ENCODE results near the gene NMT1. TPM values are rescaled to one million over a fixed set of nuclear protein-coding genes. Genes with fewer than 3 reads are reported as not detected.

NMT1 gene
- total RNA-seq, 1 experiment from 2014 or later = 152 TPM

DNA sequence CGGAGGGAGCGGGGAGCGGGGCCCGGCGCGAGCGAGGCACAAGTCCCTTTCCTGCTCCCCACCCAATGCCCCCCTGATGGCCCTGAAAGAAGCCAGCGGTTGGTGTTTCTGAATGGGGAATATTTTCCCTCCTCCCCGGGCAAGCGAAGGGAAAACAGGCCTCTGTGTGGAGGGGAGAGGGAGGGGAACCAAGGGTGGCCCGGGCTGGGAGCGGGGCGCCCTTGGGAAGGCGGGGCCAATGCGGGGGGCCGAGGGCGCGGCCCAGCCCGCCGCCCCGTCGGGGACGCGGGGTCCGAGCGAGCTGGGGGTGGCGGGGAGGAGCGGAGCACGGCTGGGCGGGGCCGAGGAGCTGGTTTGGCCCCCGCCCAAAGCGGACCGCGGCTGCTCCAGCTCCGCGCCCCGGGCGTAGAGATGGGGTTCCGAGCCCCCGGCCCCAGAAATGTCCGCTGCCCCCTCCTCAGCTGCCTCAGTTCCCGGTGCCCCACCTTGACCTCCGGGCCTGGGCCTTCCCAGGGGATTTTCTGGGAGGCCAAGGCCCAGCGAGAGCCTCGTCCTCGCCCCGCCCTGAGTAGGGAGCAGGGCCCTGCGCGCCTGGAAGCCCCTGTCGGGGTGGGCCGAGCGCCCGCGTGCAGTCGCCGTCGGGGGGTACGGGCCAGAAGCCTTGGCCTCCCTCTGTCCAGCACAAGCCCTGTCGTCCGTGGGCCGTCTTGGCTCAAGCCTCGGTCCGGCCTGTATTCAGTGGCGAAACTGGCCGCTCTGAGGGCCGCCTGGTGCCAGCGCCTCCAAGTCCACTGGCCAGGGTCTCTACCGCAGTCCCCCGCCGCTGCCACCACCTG is 83.3 kb downstream of the NMT1 start (continued):
- TF ChIP-seq, protein P1, sequence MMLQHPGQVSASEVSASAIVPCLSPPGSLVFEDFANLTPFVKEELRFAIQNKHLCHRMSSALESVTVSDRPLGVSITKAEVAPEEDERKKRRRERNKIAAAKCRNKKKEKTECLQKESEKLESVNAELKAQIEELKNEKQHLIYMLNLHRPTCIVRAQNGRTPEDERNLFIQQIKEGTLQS (CRISPR knock-in tag; conservative IDR thresholded peaks at IDR 0.05) = no peak
- no peak for TF ChIP-seq FOXK1 (CRISPR knock-in tag; IDR thresholded peaks at IDR 0.05)
- TF ChIP-seq PRRX2 (CRISPR knock-in tag; IDR thresholded peaks at IDR 0.05) = 0 out of 2 replicates have a peak, but pooled peaks have one; percentile 38
- no peak; the same call in 1 of the 2 replicates for TF ChIP-seq SMAD3 (CRISPR knock-in tag; IDR thresholded peaks at IDR 0.05; ENCODE audit: borderline replicate concordance)
- TF ChIP-seq ATF1 (CRISPR knock-in tag; IDR thresholded peaks at IDR 0.05) = no peak
- no peak for TF ChIP-seq JAZF1 (CRISPR knock-in tag; IDR thresholded peaks at IDR 0.05)
- no peak for TF ChIP-seq NR2C2 (CRISPR knock-in tag; IDR thresholded peaks at IDR 0.05)
- no peak for TF ChIP-seq SMAD4 (CRISPR knock-in tag; IDR thresholded peaks at IDR 0.05)
- no peak for TF ChIP-seq AR (CRISPR knock-in tag; IDR thresholded peaks at IDR 0.05)
- no peak for TF ChIP-seq NR3C1 (CRISPR knock-in tag; conservative IDR thresholded peaks at IDR 0.05; ENCODE audit: low read depth)
- TF ChIP-seq ELF4 (CRISPR knock-in tag; IDR thresholded peaks at IDR 0.05; ENCODE audit: low read depth) = no peak

DNA sequence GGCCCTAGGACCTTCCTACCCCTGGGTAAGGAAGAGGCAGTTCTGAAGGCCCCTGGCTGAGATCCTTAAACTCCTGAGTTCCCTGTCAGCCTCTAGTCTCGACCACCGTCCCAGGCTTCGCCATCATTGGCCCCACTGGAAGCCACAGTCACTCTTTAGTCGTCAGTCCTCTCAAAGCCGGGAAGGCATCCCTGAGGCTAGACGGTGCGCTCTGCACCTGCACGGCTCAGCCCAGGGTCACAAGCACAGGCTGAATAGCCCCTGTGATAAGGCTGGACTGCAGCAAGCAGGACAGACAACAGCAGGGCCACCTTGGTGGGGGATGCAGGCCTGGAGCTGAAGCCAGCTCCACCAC is 83.9 kb downstream of the NMT1 start:
- DNase-seq (ENCODE audit: low spot score) (no peak), ATAC-seq (no peak)
- ChIA-PET CTCF (interaction anchor here (0.7 to 16.3 kb wide), 8 partner anchors 10 to 176 kb away, joined by 3 to 531 read pairs (median 7); partner anchors contain the start of genes ACBD4, HEXIM2 and PLCD3), POLR2A (interaction anchor here (0.9 to 3.1 kb wide), 5 partner anchors 10 to 84 kb away, joined by 3 to 16 read pairs (median 5); partner anchors contain the start of genes ACBD4, HEXIM2 and NMT1)
- no peaks in the 10 kb centered on the region for H3K9me3 Mint-ChIP-seq
- peaks cover 5% of the 10 kb centered on the region; the same call in 1 of the 2 replicates for H3K27me3 Mint-ChIP-seq (ENCODE audit: low read depth)
- peaks cover 28% of the 10 kb centered on the region for H3K4me1 Mint-ChIP-seq
- no peak for TF ChIP-seq EMX1 (CRISPR knock-in tag; IDR thresholded peaks at IDR 0.05)
- TF ChIP-seq NR3C1 (CRISPR knock-in tag; conservative IDR thresholded peaks at IDR 0.05; ENCODE audit: low read depth) = no peak
- no peak for TF ChIP-seq SMAD3 (CRISPR knock-in tag; IDR thresholded peaks at IDR 0.05; ENCODE audit: borderline replicate concordance)
- TF ChIP-seq ATF6 (CRISPR knock-in tag; IDR thresholded peaks at IDR 0.05) = no peak
- TF ChIP-seq HMGA2 (CRISPR knock-in tag; IDR thresholded peaks at IDR 0.05) = no peak
- H3K36me3 Mint-ChIP-seq = peaks cover 3% of the 10 kb centered on the region; the same call in 1 of the 2 replicates
- H3K4me3 Mint-ChIP-seq = peak overlapping the region; percentile 98
- no peak overlapping the region; the same call in 1 of the 2 replicates for H3K27ac Mint-ChIP-seq

- no peak overlapping the region for H3K27ac Mint-ChIP-seq
- peaks cover under 1% of the 10 kb centered on the region; the same call in 1 of the 2 replicates for H3K36me3 Mint-ChIP-seq
- peaks cover 36% of the 10 kb centered on the region for H3K4me1 Mint-ChIP-seq
- H3K27me3 Mint-ChIP-seq (ENCODE audit: low read depth) = peaks cover 5% of the 10 kb centered on the region; the same call in 1 of the 2 replicates
- POLR2A ChIA-PET = interaction anchor here (2.4 to 3.1 kb wide), 2 partner anchors 15 to 26 kb away, joined by 5 to 16 read pairs; partner anchors contain the start of gene HEXIM2
- no peak for TF ChIP-seq GRHL2 (CRISPR knock-in tag; IDR thresholded peaks at IDR 0.05; ENCODE audit: insufficient replicate concordance, severe bottlenecking)
- no peak for TF ChIP-seq SMAD3 (CRISPR knock-in tag; IDR thresholded peaks at IDR 0.05; ENCODE audit: borderline replicate concordance)
- TF ChIP-seq ELF4 (CRISPR knock-in tag; IDR thresholded peaks at IDR 0.05; ENCODE audit: low read depth) = no peak
- no peak for TF ChIP-seq ZBTB21 (CRISPR knock-in tag; IDR thresholded peaks at IDR 0.05; ENCODE audit: borderline replicate concordance)
- no peak for TF ChIP-seq FOXP1 (CRISPR knock-in tag; IDR thresholded peaks at IDR 0.05; ENCODE audit: borderline replicate concordance)
- H3K9me3 Mint-ChIP-seq = no peaks in the 10 kb centered on the region
- no peak for DNase-seq (ENCODE audit: low spot score)
- no peak for ATAC-seq
- peak overlapping the region; percentile 98 for H3K4me3 Mint-ChIP-seq
- CTCF ChIA-PET = interaction anchor here (1.4 to 16.3 kb wide), 3 partner anchors 12 to 51 kb away, joined by 7 to 531 read pairs (median 171); partner anchors contain the start of genes ACBD4, HEXIM2 and PLCD3
Measured at GRCh38 chr17:45146166-45146565, 85.0 kb downstream of the NMT1 start.
